Colonic mucosa (tissue), 4 donors: ENCODE results near the gene RAB14. TPM values are rescaled to one million over a fixed set of nuclear protein-coding genes. Genes with fewer than 3 reads are reported as not detected.

Source experiments
- DNase-seq: peaks from one replicate; pipeline ENCODE4 v3.0.0-alpha.2; 2020
- H3K27ac ChIP-seq: fragments of 200-600 bp; one replicate; pipeline ENCODE4 v1.8.0; 2021
- H3K27me3 ChIP-seq: fragments of 200-600 bp; one replicate; pipeline ENCODE4 v1.8.0; 2021
- H3K36me3 ChIP-seq: fragments of 200-600 bp; one replicate; pipeline ENCODE4 v1.8.0; 2021
- H3K4me1 ChIP-seq: fragments of 200-600 bp; one replicate; pipeline ENCODE4 v1.8.0; 2021; ENCODE audit warnings: mild to moderate bottlenecking
- H3K4me3 ChIP-seq: fragments of 200-600 bp; one replicate; pipeline ENCODE4 v1.8.0; 2021
- H3K9ac ChIP-seq, 2 donors: one replicate each; pipeline ENCODE4 v1.7.0; 2013; ENCODE audit warnings: control low read depth in 2 of 2, low read depth in 2 of 2, low read length in 2 of 2
- H3K9me3 ChIP-seq: fragments of 200-600 bp; one replicate; pipeline ENCODE4 v1.8.0; 2021
- CTCF ChIP-seq: fragments of 200-600 bp; IDR thresholded peaks from one replicate; pipeline ENCODE4 v1.8.0; 2022; ENCODE audit warnings: antibody characterized with exemption, mild to moderate bottlenecking
- intact Hi-C: fragments of 100-400 bp; cut with DNase I; formaldehyde crosslinking; loops from one replicate; pipeline ENCODE4 v1.14.1; 2022
- total RNA-seq, 2 donors: library from RNA; stranded (reverse); fragmentation: NEBNext Ultra II Directional in 1 of 2; extraction: Animal tissue kit (Norgen Biotek cat#: 25700) in 1 of 2; gene quantifications; one replicate each; pipeline ENCODE4 v1.2.1, GENCODE V29; 2021
- donor health status: healthy.
- donor health status: DM: no; HTN: no; CAD: no.
- donor health status: DM: no; HTN: no; CAD: no.

The RAB14 gene
- total RNA-seq, 2 donors from 2014 or later: 78.5 to 108 TPM

- H3K9ac ChIP-seq: no peak overlapping the region
- H3K27ac ChIP-seq: no peak overlapping the region
- no peaks in the 10 kb centered on the region for H3K4me1 ChIP-seq
- H3K27me3 ChIP-seq: no peaks in the 10 kb centered on the region
- no peaks in the 10 kb centered on the region for H3K36me3 ChIP-seq
- H3K4me3 ChIP-seq: no peak overlapping the region
- no peaks in the 10 kb centered on the region for H3K9me3 ChIP-seq
- no peak for TF ChIP-seq CTCF
- DNase-seq: no peak
- intact Hi-C loops: no loop called here
These were observed 60.4 kb downstream of the RAB14 start for GRCh38 chr9:121141306-121141705.

- TF ChIP-seq CTCF: no peak
- no peaks in the 10 kb centered on the region for H3K9me3 ChIP-seq
- no peak overlapping the region for H3K4me3 ChIP-seq
- intact Hi-C loops: no loop called here
- no peaks in the 10 kb centered on the region for H3K36me3 ChIP-seq
- no peaks in the 10 kb centered on the region for H3K27me3 ChIP-seq
- H3K4me1 ChIP-seq: no peaks in the 10 kb centered on the region
- H3K27ac ChIP-seq: no peak overlapping the region
- H3K9ac ChIP-seq: no peak overlapping the region
- DNase-seq: no peak
These were observed 61.5 kb downstream of the RAB14 start for GRCh38 chr9:121140162-121140561.

GRCh38 chr9:121138973-121139372 lies 62.7 kb downstream of the RAB14 start:
- no peaks in the 10 kb centered on the region for H3K9me3 ChIP-seq
- DNase-seq: no peak
- intact Hi-C loops: no loop called here
- TF ChIP-seq CTCF: no peak
- no peaks in the 10 kb centered on the region for H3K36me3 ChIP-seq
- no peak overlapping the region for H3K27ac ChIP-seq
- no peak overlapping the region for H3K4me3 ChIP-seq
- H3K4me1 ChIP-seq: no peaks in the 10 kb centered on the region
- no peak overlapping the region for H3K9ac ChIP-seq
- no peaks in the 10 kb centered on the region for H3K27me3 ChIP-seq

GRCh38 chr9:121138561-121138960 lies 63.1 kb downstream of the RAB14 start:
- H3K27me3 ChIP-seq: no peaks in the 10 kb centered on the region
- no peak for TF ChIP-seq CTCF
- H3K9ac ChIP-seq: no peak overlapping the region
- DNase-seq: no peak
- no peaks in the 10 kb centered on the region for H3K4me1 ChIP-seq
- H3K4me3 ChIP-seq: no peak overlapping the region
- no peak overlapping the region for H3K27ac ChIP-seq
- H3K36me3 ChIP-seq: no peaks in the 10 kb centered on the region
- intact Hi-C loops: no loop called here
- H3K9me3 ChIP-seq: no peaks in the 10 kb centered on the region

- no peaks in the 10 kb centered on the region for H3K36me3 ChIP-seq
- no peak overlapping the region for H3K27ac ChIP-seq
- DNase-seq: no peak
- H3K9me3 ChIP-seq: no peaks in the 10 kb centered on the region
- H3K9ac ChIP-seq: no peak overlapping the region
- no peak for TF ChIP-seq CTCF
- intact Hi-C loops: no loop called here
- H3K4me3 ChIP-seq: no peak overlapping the region
- H3K4me1 ChIP-seq: peaks cover 7% of the 10 kb centered on the region
- H3K27me3 ChIP-seq: no peaks in the 10 kb centered on the region
These were observed 66.0 kb downstream of the RAB14 start for GRCh38 chr9:121135642-121136041.
